CD8-positive, alpha-beta memory T cell (primary cell): ENCODE results near the gene TNFSF8. TPM values are rescaled to one million over a fixed set of nuclear protein-coding genes. Genes with fewer than 3 reads are reported as not detected.
A peak's percentile ranks its signal among the peaks of the same experiment; 100 is the strongest.

Source experiments
- CTCF ChIA-PET: fragments of 350-600 bp; sonication (Branson Sonifier 250); formaldehyde crosslinking; loops from one replicate; lab custom pipeline; 2021; ENCODE audit warnings: antibody characterized with exemption; lab: Charles Lee
- POLR2A ChIA-PET: fragments of 350-600 bp; sonication (Branson Sonifier 250); formaldehyde crosslinking; loops from one replicate; lab custom pipeline; 2021; ENCODE audit warnings: antibody characterized with exemption; lab: Charles Lee
- DNase-seq, 5 donors: peaks; one replicate each; pipeline versions ENCODE4 v3.0.0 to v3.0.0-alpha.2; 2020 to 2022; ENCODE audit warnings: mixed read lengths in 1 of 5
- H3K27ac ChIP-seq: one replicate; pipeline ENCODE4 v1.7.0; 2013; ENCODE audit warnings: low read depth, mild to moderate bottlenecking, low read length, moderate library complexity
- H3K27me3 ChIP-seq: 2 replicates; pipeline ENCODE4 v1.7.0; 2013; ENCODE audit warnings: low read length, mild to moderate bottlenecking; ENCODE audit not compliant: insufficient read depth, poor library complexity, severe bottlenecking
- H3K36me3 ChIP-seq: 2 replicates; pipeline ENCODE4 v1.7.0; 2013; ENCODE audit warnings: mild to moderate bottlenecking, low read length, moderate library complexity; ENCODE audit not compliant: insufficient read depth
- H3K4me1 ChIP-seq: 2 replicates; pipeline ENCODE4 v1.7.0; 2013; ENCODE audit warnings: mild to moderate bottlenecking, low read length, moderate library complexity; ENCODE audit not compliant: insufficient read depth
- H3K4me3 ChIP-seq: 2 replicates; pipeline ENCODE4 v1.7.0; 2013; ENCODE audit warnings: mild to moderate bottlenecking, low read length
- H3K9me3 ChIP-seq: 2 replicates; pipeline ENCODE4 v1.7.0; 2013; ENCODE audit warnings: mild to moderate bottlenecking, low read length
- H3K27ac Mint-ChIP-seq, 8 donors: one replicate each; pipeline ENCODE4 v1.8.0; 2020 to 2021; ENCODE audit warnings: mixed read lengths in 8 of 8, mild to moderate bottlenecking in 6 of 8, inconsistent platforms in 3 of 8, moderate library complexity in 3 of 8
- H3K27me3 Mint-ChIP-seq, 2 donors: one replicate each; pipeline ENCODE4 v1.8.0; 2020 to 2021; ENCODE audit warnings: mixed read lengths in 2 of 2, mild to moderate bottlenecking in 1 of 2, moderate library complexity in 1 of 2
- H3K36me3 Mint-ChIP-seq, 3 donors: one replicate each; pipeline ENCODE4 v1.8.0; 2020 to 2021; ENCODE audit warnings: mixed read lengths in 3 of 3, inconsistent platforms in 1 of 3, mild to moderate bottlenecking in 1 of 3
- H3K4me1 Mint-ChIP-seq, 3 donors: one replicate each; pipeline ENCODE4 v1.8.0; 2020 to 2021; ENCODE audit warnings: mixed read lengths in 3 of 3, inconsistent platforms in 1 of 3, mild to moderate bottlenecking in 1 of 3
- H3K4me3 Mint-ChIP-seq, 7 donors: one replicate each; pipeline ENCODE4 v1.8.0; 2020 to 2021; ENCODE audit warnings: mixed read lengths in 7 of 7, mild to moderate bottlenecking in 6 of 7, moderate library complexity in 4 of 7, inconsistent platforms in 2 of 7
- H3K9me3 Mint-ChIP-seq, 5 donors: one replicate each; pipeline ENCODE4 v1.8.0; 2020 to 2022; ENCODE audit warnings: mixed read lengths in 5 of 5, mild to moderate bottlenecking in 3 of 5, moderate library complexity in 2 of 5, inconsistent platforms in 1 of 5
- polyA plus RNA-seq: library from polyadenylated mRNA; unstranded; fragments of 300-500 nt; fragmentation: Illumina TruSeq; gene quantifications from one replicate; pipeline ENCODE4 v1.2.3, GENCODE V29; 2021
- total RNA-seq, 2 experiments: library from RNA; stranded (reverse); gene quantifications; one replicate each; pipeline ENCODE4 v1.2.3, GENCODE V29; 2021

The TNFSF8 gene, protein sequence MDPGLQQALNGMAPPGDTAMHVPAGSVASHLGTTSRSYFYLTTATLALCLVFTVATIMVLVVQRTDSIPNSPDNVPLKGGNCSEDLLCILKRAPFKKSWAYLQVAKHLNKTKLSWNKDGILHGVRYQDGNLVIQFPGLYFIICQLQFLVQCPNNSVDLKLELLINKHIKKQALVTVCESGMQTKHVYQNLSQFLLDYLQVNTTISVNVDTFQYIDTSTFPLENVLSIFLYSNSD
- total RNA-seq: 10 to 100 TPM; 72.6 to 73.2 TPM
- polyA plus RNA-seq: 83.6 TPM

DNA sequence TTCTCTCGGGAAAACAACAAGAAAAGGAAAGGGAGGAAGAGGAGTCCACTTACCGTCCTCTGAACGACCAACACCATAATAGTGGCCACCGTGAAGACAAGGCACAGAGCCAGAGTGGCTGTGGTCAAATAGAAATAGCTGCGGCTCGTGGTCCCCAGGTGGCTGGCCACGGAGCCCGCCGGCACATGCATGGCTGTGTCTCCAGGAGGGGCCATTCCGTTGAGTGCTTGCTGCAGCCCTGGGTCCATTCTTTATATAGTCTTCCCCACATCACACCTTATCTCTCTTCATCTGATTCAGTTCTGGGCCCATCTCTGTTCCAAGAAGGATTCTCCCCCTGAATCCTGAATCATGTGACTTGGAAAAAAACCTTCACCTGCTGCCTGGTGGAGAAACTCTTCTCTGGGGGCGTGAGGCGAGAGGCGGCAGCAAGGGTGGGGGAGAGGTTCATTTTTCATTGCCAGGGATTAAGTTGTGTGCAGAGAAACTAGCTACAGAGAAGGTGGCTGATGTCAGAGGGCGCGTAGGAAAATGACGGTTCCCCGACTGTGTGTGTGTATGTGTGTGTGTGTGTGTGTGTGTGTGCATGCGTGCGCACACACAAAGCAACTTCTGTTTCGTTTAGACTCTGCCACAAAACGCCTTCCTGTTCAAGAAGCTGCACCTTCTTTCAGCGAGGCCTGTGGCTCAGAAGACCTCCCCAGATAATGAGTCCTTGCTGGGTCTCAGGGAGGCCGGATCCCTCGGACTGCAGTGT is at the start of gene TNFSF8:
Gene TNFSF8 (minus strand): TSS at position 536 of the 757 bp plus-strand sequence. CDS start 288 bp downstream, at position 248.
- H3K4me1 Mint-ChIP-seq: peaks cover 38 to 56% (median 51%) of the 10 kb centered on the region in 3 donors
- no peaks in the 10 kb centered on the region for H3K9me3 Mint-ChIP-seq
- DNase-seq: peak; percentile 54 to 91 (median 79)
- Histone ChIP-seq H3K27ac (peak within 1 kb of the TSS; percentile 60), H3K4me1 (peaks cover 36% of the 10 kb centered on the region), H3K9me3 (no peaks in the 10 kb centered on the region), H3K36me3 (no peaks in the 10 kb centered on the region), H3K4me3 (peak within 1 kb of the TSS; percentile 89), H3K27me3 (no peaks in the 10 kb centered on the region)
- peak within 1 kb of the TSS; percentile 86 to 99 (median 98) for H3K27ac Mint-ChIP-seq
- ChIA-PET CTCF (interaction anchor here (1.1 to 6.7 kb wide), 9 partner anchors 9 to 211 kb away, joined by 3 to 66 read pairs (median 6); no protein-coding TSS in a partner anchor), POLR2A (interaction anchor here (0.6 to 2.9 kb wide), 8 partner anchors 9 to 1655 kb away, joined by 3 to 15 read pairs (median 4); partner anchors contain the start of gene CDC26)
- peaks cover 4 to 28% (median 4%) of the 10 kb centered on the region in 3 donors for H3K36me3 Mint-ChIP-seq
- H3K4me3 Mint-ChIP-seq: peak within 1 kb of the TSS; percentile 89 to 98 (median 97)
- peaks cover 0 to 3% of the 10 kb centered on the region in 2 donors for H3K27me3 Mint-ChIP-seq

DNA sequence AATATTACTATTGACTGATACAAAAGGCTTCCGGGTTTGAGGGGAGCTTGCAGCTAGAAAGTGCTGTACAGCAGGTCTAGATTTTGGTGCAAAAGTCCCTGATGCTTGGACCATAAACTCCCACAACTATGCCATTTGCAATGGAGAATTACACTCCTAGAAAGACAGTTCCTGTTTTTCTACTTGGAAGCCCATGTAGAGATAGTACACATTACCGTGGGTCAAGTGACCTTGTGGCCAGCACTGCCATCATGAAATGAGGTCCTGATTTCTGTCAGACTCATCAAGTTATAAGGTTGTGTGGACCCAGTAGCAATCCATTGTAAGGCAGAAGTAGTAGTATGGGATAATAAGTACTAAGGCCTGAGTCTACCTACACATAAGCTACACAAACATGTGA is 42.8 kb upstream of the TNFSF8 start:
- H3K36me3 ChIP-seq: no peaks in the 10 kb centered on the region
- CTCF ChIA-PET: interaction anchor here (0.8 kb wide), 1 partner anchor 292 kb away, joined by 3 read pairs; the partner anchor contains the start of gene TEX48
- H3K27ac ChIP-seq: no peak overlapping the region
- H3K4me3 ChIP-seq: no peak overlapping the region
- peaks cover 0 to 1% of the 10 kb centered on the region in 2 donors for H3K27me3 Mint-ChIP-seq
- H3K36me3 Mint-ChIP-seq: peaks cover 0 to 21% (median 0%) of the 10 kb centered on the region in 3 donors
- no peaks in the 10 kb centered on the region for H3K27me3 ChIP-seq
- POLR2A ChIA-PET: interaction anchor here (0.6 kb wide), 1 partner anchor 80 kb away, joined by 3 read pairs; no protein-coding TSS in a partner anchor
- H3K4me1 ChIP-seq: no peaks in the 10 kb centered on the region
- no peak overlapping the region for H3K27ac Mint-ChIP-seq
- H3K4me3 Mint-ChIP-seq: no peak overlapping the region
- peaks cover 3 to 15% (median 7%) of the 10 kb centered on the region in 3 donors for H3K4me1 Mint-ChIP-seq
- peaks cover 0 to 7% (median 0%) of the 10 kb centered on the region in 5 donors for H3K9me3 Mint-ChIP-seq
- no peaks in the 10 kb centered on the region for H3K9me3 ChIP-seq
- DNase-seq: no peak

DNA sequence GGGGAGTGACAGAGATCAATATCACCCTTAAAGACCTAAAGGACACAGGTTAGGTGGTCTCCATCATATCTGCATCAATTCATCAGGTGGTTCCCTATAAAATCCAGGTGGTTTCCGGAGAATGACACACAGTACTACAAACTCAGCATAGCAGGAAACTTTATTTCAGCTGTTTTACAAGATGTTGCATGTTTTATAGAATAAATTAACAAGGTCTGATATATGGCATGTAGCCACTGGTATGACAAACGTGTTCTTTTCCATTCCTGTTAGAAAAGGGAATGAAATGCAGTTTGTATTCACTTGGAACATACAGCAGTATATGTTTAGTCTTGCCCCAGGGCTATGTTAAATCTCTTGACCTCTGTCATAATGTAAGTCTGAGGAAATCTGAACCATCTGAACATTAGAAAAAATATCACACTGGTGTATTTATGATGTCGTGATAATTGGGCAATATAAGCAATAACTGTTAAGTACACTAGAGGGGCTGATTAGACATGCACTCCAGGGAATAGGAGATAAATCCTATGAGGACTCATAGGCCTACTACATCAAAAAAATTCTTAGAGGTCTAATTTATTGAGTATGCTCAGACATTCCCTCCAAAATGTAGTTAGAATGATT is 42.2 kb upstream of the TNFSF8 start:
- no peak for DNase-seq
- ChIA-PET CTCF (no interaction called here), POLR2A (interaction anchor here (1.7 kb wide), 1 partner anchor 8 kb away, joined by 4 read pairs; no protein-coding TSS in a partner anchor)
- peaks cover 9 to 21% (median 13%) of the 10 kb centered on the region in 3 donors for H3K4me1 Mint-ChIP-seq
- no peak overlapping the region for H3K27ac ChIP-seq
- peaks cover 0 to 21% (median 0%) of the 10 kb centered on the region in 3 donors for H3K36me3 Mint-ChIP-seq
- no peak overlapping the region for H3K4me3 Mint-ChIP-seq
- H3K27me3 ChIP-seq: no peaks in the 10 kb centered on the region
- H3K4me3 ChIP-seq: no peak overlapping the region
- no peaks in the 10 kb centered on the region for H3K4me1 ChIP-seq
- peaks cover 0 to 3% of the 10 kb centered on the region in 2 donors for H3K27me3 Mint-ChIP-seq
- H3K9me3 ChIP-seq: no peaks in the 10 kb centered on the region
- no peaks in the 10 kb centered on the region for H3K36me3 ChIP-seq
- H3K27ac Mint-ChIP-seq: no peak overlapping the region
- H3K9me3 Mint-ChIP-seq: peaks cover 0 to 7% (median 0%) of the 10 kb centered on the region in 5 donors

DNA sequence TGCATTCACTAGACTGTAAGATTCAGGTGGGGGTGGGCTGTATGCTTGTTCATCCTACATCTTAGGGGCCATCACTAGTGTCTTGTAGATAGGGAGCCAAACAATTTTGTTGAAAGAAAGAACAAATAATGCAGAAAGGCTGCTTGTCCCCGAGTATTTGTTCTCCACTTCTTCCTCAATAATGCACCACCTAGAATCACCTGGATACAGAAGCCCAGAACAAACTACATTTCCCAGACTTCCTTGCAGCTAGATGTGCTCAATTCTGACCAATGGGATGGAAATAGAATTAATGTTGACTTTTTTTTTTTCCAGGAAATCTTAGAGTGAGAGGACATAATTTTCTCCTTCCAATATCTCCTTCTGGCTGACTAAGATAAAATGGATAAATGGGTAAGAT is 38.9 kb upstream of the TNFSF8 start:
- H3K27ac Mint-ChIP-seq: no peak overlapping the region
- H3K9me3 Mint-ChIP-seq: peaks cover 0 to 2% (median 0%) of the 10 kb centered on the region in 5 donors
- no peak for DNase-seq
- no peak overlapping the region for H3K27ac ChIP-seq
- no peaks in the 10 kb centered on the region for H3K27me3 ChIP-seq
- peaks cover 0 to 19% (median 0%) of the 10 kb centered on the region in 3 donors for H3K36me3 Mint-ChIP-seq
- H3K36me3 ChIP-seq: no peaks in the 10 kb centered on the region
- H3K27me3 Mint-ChIP-seq: peaks cover 0 to 3% of the 10 kb centered on the region in 2 donors
- CTCF ChIA-PET: interaction anchor here (0.8 to 1.4 kb wide), 2 partner anchors 17 to 54 kb away, joined by 3 read pairs; no protein-coding TSS in a partner anchor
- POLR2A ChIA-PET: interaction anchor here (0.6 to 0.7 kb wide), 2 partner anchors 17 to 41 kb away, joined by 4 to 5 read pairs; no protein-coding TSS in a partner anchor
- H3K9me3 ChIP-seq: no peaks in the 10 kb centered on the region
- no peak overlapping the region for H3K4me3 ChIP-seq
- H3K4me1 Mint-ChIP-seq: peaks cover 9 to 21% (median 14%) of the 10 kb centered on the region in 3 donors
- H3K4me1 ChIP-seq: no peaks in the 10 kb centered on the region
- no peak overlapping the region for H3K4me3 Mint-ChIP-seq

- Mint-ChIP-seq H3K9me3 (peaks cover 0 to 6% (median 2%) of the 10 kb centered on the region in 5 donors), H3K27ac (peak overlapping the region in 1 of 8 donors; percentile 22), H3K4me3 (no peak overlapping the region), H3K27me3 (peaks cover 0 to 3% of the 10 kb centered on the region in 2 donors), H3K36me3 (peaks cover 0 to 18% (median 0%) of the 10 kb centered on the region in 3 donors), H3K4me1 (peaks cover 9 to 21% (median 14%) of the 10 kb centered on the region in 3 donors)
- Histone ChIP-seq H3K27ac (no peak overlapping the region), H3K36me3 (no peaks in the 10 kb centered on the region), H3K4me1 (no peaks in the 10 kb centered on the region), H3K4me3 (no peak overlapping the region), H3K27me3 (no peaks in the 10 kb centered on the region), H3K9me3 (no peaks in the 10 kb centered on the region)
- ChIA-PET CTCF (interaction anchor here (0.8 to 1.4 kb wide), 2 partner anchors 16 to 54 kb away, joined by 3 read pairs; no protein-coding TSS in a partner anchor), POLR2A (interaction anchor here (0.6 kb wide), 1 partner anchor 16 kb away, joined by 4 read pairs; no protein-coding TSS in a partner anchor)
- DNase-seq: no peak
These were observed 38.3 kb upstream of the TNFSF8 start for GRCh38 chr9:114968671-114969070.

DNA sequence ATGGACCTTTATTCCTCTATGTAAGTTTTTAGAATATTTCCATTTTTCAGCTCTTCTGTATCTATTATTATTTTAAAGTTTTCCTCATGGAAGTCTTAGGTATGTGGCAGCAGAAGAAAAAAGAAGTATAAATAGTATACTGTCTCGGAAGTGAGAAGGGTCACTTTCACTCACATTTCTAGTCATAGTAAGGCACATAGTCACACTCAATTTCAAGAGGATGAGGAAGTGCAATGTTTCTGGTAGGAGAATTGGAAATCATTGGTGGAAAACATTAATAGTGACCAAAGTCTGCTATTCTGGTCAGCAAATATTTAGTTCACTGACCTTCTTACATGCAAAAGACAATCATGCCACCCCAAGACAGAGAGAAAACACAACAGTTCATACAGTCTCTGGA is 35.2 kb upstream of the TNFSF8 start:
- H3K4me3 ChIP-seq: no peak overlapping the region
- no peaks in the 10 kb centered on the region for H3K9me3 ChIP-seq
- no peak overlapping the region for H3K27ac ChIP-seq
- Mint-ChIP-seq H3K4me1 (peaks cover 9 to 21% (median 14%) of the 10 kb centered on the region in 3 donors), H3K4me3 (no peak overlapping the region), H3K36me3 (peaks cover 2 to 46% (median 4%) of the 10 kb centered on the region in 3 donors), H3K27me3 (peaks cover 0 to 4% of the 10 kb centered on the region in 2 donors), H3K9me3 (peaks cover 21 to 24% (median 22%) of the 10 kb centered on the region in 5 donors), H3K27ac (no peak overlapping the region)
- CTCF ChIA-PET: no interaction called here
- no peaks in the 10 kb centered on the region for H3K27me3 ChIP-seq
- no peak for DNase-seq
- H3K36me3 ChIP-seq: no peaks in the 10 kb centered on the region
- POLR2A ChIA-PET: no interaction called here
- H3K4me1 ChIP-seq: no peaks in the 10 kb centered on the region

- Mint-ChIP-seq H3K9me3 (peaks cover 22 to 36% (median 33%) of the 10 kb centered on the region in 5 donors), H3K4me3 (no peak overlapping the region), H3K27me3 (peaks cover 0 to 1% of the 10 kb centered on the region in 2 donors), H3K36me3 (peaks cover 4 to 62% (median 8%) of the 10 kb centered on the region in 3 donors), H3K4me1 (peaks cover 11 to 16% (median 12%) of the 10 kb centered on the region in 3 donors), H3K27ac (no peak overlapping the region)
- H3K36me3 ChIP-seq: no peaks in the 10 kb centered on the region
- H3K27me3 ChIP-seq: no peaks in the 10 kb centered on the region
- peaks cover 11% of the 10 kb centered on the region for H3K4me1 ChIP-seq
- ChIA-PET POLR2A (no interaction called here), CTCF (no interaction called here)
- no peak for DNase-seq
- H3K4me3 ChIP-seq: no peak overlapping the region
- no peaks in the 10 kb centered on the region for H3K9me3 ChIP-seq
- H3K27ac ChIP-seq: no peak overlapping the region
These were observed 32.4 kb upstream of the TNFSF8 start for GRCh38 chr9:114962809-114963208.
